C4-2B (cell line): ENCODE measurements around the gene KCNJ6.

Source experiments
- CTCF ChIP-seq: fragments of 450-650 bp; conservative IDR thresholded peaks from 2 replicates; pipeline ENCODE4 v1.5.1; 2017; ENCODE audit warnings: mild to moderate bottlenecking
- ZFX ChIP-seq: fragments of 450-650 bp; IDR thresholded peaks from 2 replicates; pipeline ENCODE4 v1.6.1; 2017

DNA sequence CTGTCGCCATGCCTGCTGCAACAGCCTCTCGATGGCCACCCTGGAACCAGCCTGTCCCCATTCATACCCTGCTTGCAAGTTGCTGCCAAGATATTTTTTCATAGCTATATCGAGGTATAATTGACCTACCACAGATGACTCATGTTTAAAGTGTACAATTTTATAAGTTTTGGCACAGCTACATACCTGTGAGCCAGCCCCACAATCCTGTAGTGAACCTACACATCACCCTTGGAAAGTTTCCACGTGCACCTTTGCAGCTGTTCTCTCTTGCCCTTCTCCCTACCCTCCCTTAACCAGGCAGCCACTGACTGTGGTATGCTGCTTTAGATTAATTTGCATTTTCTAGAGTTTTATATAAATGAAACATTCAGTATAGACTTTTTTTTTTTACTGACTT is 23.0 kb upstream of the KCNJ6 start:
- TF ChIP-seq CTCF: no peak
- TF ChIP-seq ZFX: no peak
